Sigmoid colon (tissue), 7 donors: Measurements from ENCODE around the gene ETS2. TPM values are rescaled to one million over a fixed set of nuclear protein-coding genes. Genes with fewer than 3 reads are reported as not detected.
"Not testable (repeated sequence)": the region's sequence is repeated elsewhere in the genome, so short reads cannot be mapped to it uniquely, and the experiment has no call there.

Source experiments
- DNase-seq: peaks from one replicate; pipeline ENCODE4 v3.0.0-alpha.2; 2019
- H3K27ac ChIP-seq, 4 donors: fragments of 200-600 bp; sonication (generic); one replicate each; pipeline ENCODE4 v1.5.1; 2016 to 2019; ENCODE audit warnings: mild to moderate bottlenecking in 1 of 4
- H3K27me3 ChIP-seq, 3 donors: fragments of 200-600 bp; sonication (generic); one replicate each; pipeline ENCODE4 v1.5.1; 2019; ENCODE audit warnings: mild to moderate bottlenecking in 1 of 3
- H3K36me3 ChIP-seq, 4 donors: fragments of 200-600 bp; sonication (generic); one replicate each; pipeline ENCODE4 v1.5.1; 2016 to 2019
- H3K4me1 ChIP-seq, 4 donors: fragments of 200-600 bp; sonication (generic); one replicate each; pipeline ENCODE4 v1.5.1; 2017 to 2019
- H3K4me3 ChIP-seq, 4 donors: fragments of 200-600 bp; sonication (generic); one replicate each; pipeline ENCODE4 v1.5.1; 2017 to 2019; ENCODE audit warnings: mild to moderate bottlenecking in 2 of 4, moderate library complexity in 1 of 4
- H3K9me3 ChIP-seq, 4 donors: fragments of 200-600 bp in 3 of 4; sonication (generic) in 3 of 4; one replicate each; pipeline versions ENCODE4 v1.5.1 to v1.6.1; 2013 to 2019
- EP300 ChIP-seq, 4 donors: sonication (generic); formaldehyde crosslinking; IDR thresholded peaks; one replicate each; pipeline ENCODE4 v1.6.1; 2017; ENCODE audit warnings: antibody characterized with exemption in 4 of 4
- POLR2A ChIP-seq, 2 donors: fragments of 450-650 bp; IDR thresholded peaks; one replicate each; pipeline ENCODE4 v1.6.1; 2016; ENCODE audit warnings: antibody characterized with exemption in 2 of 2, mild to moderate bottlenecking in 2 of 2, moderate library complexity in 2 of 2
- POLR2AphosphoS5 ChIP-seq, 4 donors: sonication (generic); formaldehyde crosslinking; IDR thresholded peaks; one replicate each; pipeline ENCODE4 v1.6.1; 2017; ENCODE audit warnings: antibody characterized with exemption in 4 of 4
- WGBS, 2 donors: extraction: QIAGEN DNeasy Blood & Tissue Kit; methylation state at CpG; one replicate each; pipeline ENCODE4 v1.1.7; 2013; 5-methylcytosine and 5-hydroxymethylcytosine counted together
- intact Hi-C: fragments of 100-400 bp; cut with DNase I; formaldehyde crosslinking; loops from one replicate; pipeline ENCODE4 v1.15.1; 2023
- polyA plus RNA-seq, 3 donors: library from polyadenylated mRNA; stranded (reverse); fragments of 200-250 nt; gene quantifications; one replicate each; pipeline ENCODE4 v1.2.3, GENCODE V29; 2013
- total RNA-seq, 4 donors: library from RNA; depleted of rRNA; stranded (reverse); fragments of >200 nt; gene quantifications; one replicate each; pipeline ENCODE4 v1.1.0, GENCODE V29; 2016
- TF ChIP-seq, protein P1 (sequence below), 4 experiments: fragments of 450-650 bp in 3 of 4; fragments of 200-600 bp in 1 of 4; IDR thresholded peaks; one replicate each; pipeline ENCODE4 v1.5.1; 2016 to 2019; ENCODE audit warnings: antibody characterized with exemption in 4 of 4, mild to moderate bottlenecking in 3 of 4, moderate library complexity in 2 of 4
- donor health status: healthy with polysubstance abuse.
- donor health status: Bipolar disorder and iron deficiency.
- donor health status: healthy.

Gene ETS2
- total and polyA plus RNA-seq, 7 donors = 32.1 to 133 (median 49.2) TPM

DNA sequence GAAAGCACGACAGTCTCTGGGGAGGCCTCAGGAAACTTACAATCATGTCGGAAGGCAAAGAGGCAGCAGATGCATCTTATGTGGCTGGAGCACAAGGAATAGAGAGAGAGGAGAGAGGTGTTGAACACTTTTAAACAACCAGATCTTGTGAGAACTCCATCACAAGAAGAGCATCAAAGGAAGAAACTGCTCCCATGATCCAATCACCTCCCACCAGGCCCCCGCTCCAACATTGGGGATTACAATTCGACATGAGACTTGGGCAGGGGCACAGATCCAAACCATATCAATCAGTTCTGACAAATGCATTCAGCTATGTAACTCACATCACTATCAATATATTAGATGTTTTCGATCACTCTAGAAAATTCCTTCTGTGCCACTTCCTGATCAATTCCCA, 37.6 kb downstream of the ETS2 start:
- no peak overlapping the region for H3K27ac ChIP-seq
- no peak overlapping the region for H3K4me3 ChIP-seq
- TF ChIP-seq EP300 (IDR thresholded peaks at IDR 0.05) (no peak), POLR2AphosphoS5 (IDR thresholded peaks at IDR 0.05) (no peak), POLR2A (IDR thresholded peaks at IDR 0.05) (no peak)
- TF ChIP-seq, protein P1, sequence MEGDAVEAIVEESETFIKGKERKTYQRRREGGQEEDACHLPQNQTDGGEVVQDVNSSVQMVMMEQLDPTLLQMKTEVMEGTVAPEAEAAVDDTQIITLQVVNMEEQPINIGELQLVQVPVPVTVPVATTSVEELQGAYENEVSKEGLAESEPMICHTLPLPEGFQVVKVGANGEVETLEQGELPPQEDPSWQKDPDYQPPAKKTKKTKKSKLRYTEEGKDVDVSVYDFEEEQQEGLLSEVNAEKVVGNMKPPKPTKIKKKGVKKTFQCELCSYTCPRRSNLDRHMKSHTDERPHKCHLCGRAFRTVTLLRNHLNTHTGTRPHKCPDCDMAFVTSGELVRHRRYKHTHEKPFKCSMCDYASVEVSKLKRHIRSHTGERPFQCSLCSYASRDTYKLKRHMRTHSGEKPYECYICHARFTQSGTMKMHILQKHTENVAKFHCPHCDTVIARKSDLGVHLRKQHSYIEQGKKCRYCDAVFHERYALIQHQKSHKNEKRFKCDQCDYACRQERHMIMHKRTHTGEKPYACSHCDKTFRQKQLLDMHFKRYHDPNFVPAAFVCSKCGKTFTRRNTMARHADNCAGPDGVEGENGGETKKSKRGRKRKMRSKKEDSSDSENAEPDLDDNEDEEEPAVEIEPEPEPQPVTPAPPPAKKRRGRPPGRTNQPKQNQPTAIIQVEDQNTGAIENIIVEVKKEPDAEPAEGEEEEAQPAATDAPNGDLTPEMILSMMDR (IDR thresholded peaks at IDR 0.05) = no peak
- no peaks in the 10 kb centered on the region for H3K36me3 ChIP-seq
- DNase-seq = no peak
- intact Hi-C loops = no loop called here
- no peaks in the 10 kb centered on the region for H3K9me3 ChIP-seq
- WGBS, 2 donors = 97% methylated on average over 5 of the region's 5 CpGs
- peaks cover 0 to 18% (median 13%) of the 10 kb centered on the region in 4 donors for H3K4me1 ChIP-seq
- H3K27me3 ChIP-seq = no peaks in the 10 kb centered on the region

DNA sequence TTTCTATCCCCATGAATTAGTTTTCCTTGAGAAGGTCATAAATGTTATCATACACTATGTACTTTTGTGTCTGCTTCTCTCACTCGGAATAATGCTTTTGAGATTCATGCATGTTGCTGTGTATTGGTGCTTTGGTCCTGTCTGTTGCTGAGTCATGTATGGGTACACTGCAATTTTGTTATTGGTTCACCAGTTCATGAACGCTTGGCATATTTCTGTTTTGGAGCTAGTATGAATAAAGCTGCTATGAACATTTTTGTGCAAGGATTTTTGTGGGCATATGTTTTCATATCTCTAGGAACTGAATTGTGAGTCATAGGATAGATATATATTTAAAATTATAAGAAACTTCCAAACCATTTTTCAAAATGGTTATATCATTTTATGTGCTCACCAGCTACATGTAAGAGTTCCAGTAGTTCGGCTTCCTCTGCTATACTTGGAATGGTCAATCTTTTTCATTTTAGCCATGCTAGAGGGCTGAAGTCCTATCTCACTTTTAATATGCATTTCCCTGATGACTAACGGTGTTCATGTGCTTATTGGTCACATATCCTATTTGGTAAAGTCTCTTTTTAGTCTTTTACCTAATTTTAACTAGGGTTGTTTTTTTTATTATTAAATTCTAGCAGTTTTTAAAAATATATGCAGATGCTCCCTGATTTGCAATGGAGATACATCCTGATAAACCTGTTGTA, 38.2 kb downstream of the ETS2 start:
- no peak for DNase-seq
- Histone ChIP-seq H3K27me3 (no peaks in the 10 kb centered on the region), H3K36me3 (no peaks in the 10 kb centered on the region), H3K4me1 (peaks cover 0 to 23% (median 18%) of the 10 kb centered on the region in 4 donors), H3K4me3 (no peak overlapping the region), H3K27ac (no peak overlapping the region), H3K9me3 (no peaks in the 10 kb centered on the region)
- TF ChIP-seq EP300 (IDR thresholded peaks at IDR 0.05) (no peak), POLR2AphosphoS5 (IDR thresholded peaks at IDR 0.05) (no peak), POLR2A (IDR thresholded peaks at IDR 0.05) (no peak)
- TF ChIP-seq, protein P1 (IDR thresholded peaks at IDR 0.05) = no peak
- 91 to 94% methylated on average over 4 of the region's 4 CpGs for WGBS, 2 donors
- intact Hi-C loops = no loop called here

DNA sequence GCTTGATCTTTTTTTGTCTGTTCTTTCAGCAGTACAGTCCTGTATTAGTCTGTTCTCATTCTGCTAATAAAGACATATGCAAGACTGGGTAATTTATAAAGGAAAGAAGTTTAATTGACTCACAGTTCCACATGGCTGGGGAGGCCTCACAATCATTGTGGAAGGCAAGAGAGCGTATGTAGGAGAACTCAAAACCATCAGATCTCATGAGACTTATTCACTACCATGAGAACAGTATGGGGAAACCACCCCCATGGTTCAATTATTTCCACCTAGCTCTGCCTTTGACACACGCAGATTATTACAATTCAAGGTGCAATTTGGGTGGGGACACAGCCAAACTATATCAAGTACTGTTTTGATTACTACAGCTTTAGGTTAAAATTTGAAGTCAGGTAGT, 39.6 kb downstream of the ETS2 start:
- peaks cover 0 to 19% (median 16%) of the 10 kb centered on the region in 4 donors for H3K4me1 ChIP-seq
- H3K9me3 ChIP-seq, intact Hi-C loops, H3K27ac ChIP-seq, H3K36me3 ChIP-seq, H3K27me3 ChIP-seq, H3K4me3 ChIP-seq, DNase-seq: not testable (repeated sequence)
- whole genome bisulfite sequencing, 2 donors = 89 to 97% methylated on average over 2 of the region's 2 CpGs

DNA sequence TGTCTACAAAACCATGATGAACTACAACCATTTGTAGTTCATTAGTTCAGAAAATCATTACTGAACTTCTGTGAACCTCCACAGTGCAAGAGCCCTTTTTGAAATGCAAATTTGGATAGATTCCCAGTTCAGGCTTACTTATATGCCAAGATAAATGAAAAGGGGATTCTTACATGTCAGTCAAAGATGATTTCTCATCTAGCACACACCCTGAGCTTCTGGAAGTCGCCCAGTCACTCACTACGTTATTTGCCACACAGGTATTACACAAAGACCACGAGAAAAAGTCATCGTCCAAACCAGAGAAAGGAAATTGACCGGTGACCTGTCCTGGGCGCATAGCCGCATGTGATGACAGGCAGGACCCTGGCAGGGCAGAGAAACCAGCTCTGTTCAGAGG, 41.8 kb downstream of the ETS2 start:
- no peaks in the 10 kb centered on the region for H3K36me3 ChIP-seq
- H3K9me3 ChIP-seq = no peaks in the 10 kb centered on the region
- DNase-seq = no peak
- no peak for TF ChIP-seq POLR2AphosphoS5 (IDR thresholded peaks at IDR 0.05)
- TF ChIP-seq POLR2A (IDR thresholded peaks at IDR 0.05) = no peak
- TF ChIP-seq, protein P1 (IDR thresholded peaks at IDR 0.05) = no peak
- no peak for TF ChIP-seq EP300 (IDR thresholded peaks at IDR 0.05)
- no peak overlapping the region for H3K4me3 ChIP-seq
- 88 to 95% methylated on average over 7 of the region's 7 CpGs for WGBS, 2 donors
- no peaks in the 10 kb centered on the region for H3K27me3 ChIP-seq
- intact Hi-C loops = no loop called here
- H3K4me1 ChIP-seq = peaks cover 0 to 19% (median 16%) of the 10 kb centered on the region in 4 donors
- H3K27ac ChIP-seq = peak overlapping the region in 3 of 4 donors; percentile 37 to 69 (median 55)

DNA sequence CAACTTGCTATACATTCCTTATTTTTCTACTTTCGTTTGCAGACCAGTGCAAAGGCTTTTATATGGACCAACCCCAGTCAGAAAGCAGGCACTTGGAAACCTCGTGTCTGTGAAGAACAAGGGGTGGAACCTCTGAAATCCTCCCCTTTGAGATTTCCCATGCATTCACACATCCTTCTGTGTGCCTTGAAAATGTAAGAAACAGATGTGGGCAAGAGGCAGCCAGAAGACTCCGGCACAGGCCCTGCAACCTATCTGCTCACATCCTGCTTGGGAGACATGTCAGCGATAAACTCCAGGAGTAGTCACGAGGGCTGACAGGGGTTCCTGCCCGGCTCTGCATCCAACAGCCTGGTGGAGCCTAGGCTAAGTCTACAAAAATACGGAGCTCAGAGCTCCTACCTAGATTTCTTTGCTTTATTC, 42.5 kb downstream of the ETS2 start:
- Histone ChIP-seq H3K4me1 (peaks cover 0 to 19% (median 16%) of the 10 kb centered on the region in 4 donors), H3K27me3 (no peaks in the 10 kb centered on the region), H3K36me3 (no peaks in the 10 kb centered on the region), H3K9me3 (no peaks in the 10 kb centered on the region), H3K27ac (peak overlapping the region in 3 of 4 donors; percentile 37 to 69 (median 55)), H3K4me3 (no peak overlapping the region)
- intact Hi-C loops = no loop called here
- 82 to 87% methylated on average over 7 of the region's 7 CpGs for WGBS, 2 donors
- TF ChIP-seq EP300 (IDR thresholded peaks at IDR 0.05) = peak; percentile 47 to 91 (median 69)
- TF ChIP-seq, protein P1 (IDR thresholded peaks at IDR 0.05) = no peak
- peak; percentile 92 to 99 (median 98) for TF ChIP-seq POLR2AphosphoS5 (IDR thresholded peaks at IDR 0.05)
- DNase-seq = peak; percentile 90
